ENCODE measurements around the gene FTO. TPM values are rescaled to one million over a fixed set of nuclear protein-coding genes. Genes with fewer than 3 reads are reported as not detected.

The FTO gene
- total RNA-seq, 4 donors from 2014 or later, result 29.0 to 64.1 (median 48.1) TPM

- no peaks in the 10 kb centered on the region for H3K27me3 ChIP-seq
- H3K4me1 ChIP-seq, result peaks cover 0 to 28% (median 0%) of the 10 kb centered on the region in 3 donors
- no peak for DNase-seq
- TF ChIP-seq CTCF (IDR thresholded peaks at IDR 0.05) (no peak), POLR2A (IDR thresholded peaks at IDR 0.05) (no peak)
- no peak overlapping the region for H3K27ac ChIP-seq
- WGBS, 2 donors, result 75 to 100% methylated on average over 2 of the region's 4 CpGs
- peaks cover 2 to 4% (median 3%) of the 10 kb centered on the region in 3 donors for H3K36me3 ChIP-seq
- no peak overlapping the region for H3K4me3 ChIP-seq
- H3K9me3 ChIP-seq, result no peaks in the 10 kb centered on the region
- intact Hi-C loops (cut with DNase I), result no loop called here
These were observed 101.8 kb downstream of the FTO start for GRCh38 chr16:53805752-53806151.

- TF ChIP-seq CTCF (IDR thresholded peaks at IDR 0.05), result no peak
- no peak for TF ChIP-seq POLR2A (IDR thresholded peaks at IDR 0.05)
- Histone ChIP-seq H3K36me3 (peaks cover 4 to 37% (median 5%) of the 10 kb centered on the region in 3 donors), H3K4me3 (no peak overlapping the region), H3K27me3 (no peaks in the 10 kb centered on the region), H3K27ac (no peak overlapping the region), H3K4me1 (peaks cover 0 to 19% (median 0%) of the 10 kb centered on the region in 3 donors), H3K9me3 (no peaks in the 10 kb centered on the region)
- no peak for DNase-seq
- intact Hi-C loops (cut with DNase I), result no loop called here
- 72 to 86% methylated on average over 8 of the region's 8 CpGs for WGBS, 2 donors
These were observed 105.4 kb downstream of the FTO start for GRCh38 chr16:53809088-53809932.

- peaks cover 0 to 28% (median 0%) of the 10 kb centered on the region in 3 donors for H3K4me1 ChIP-seq
- H3K27me3 ChIP-seq, result no peaks in the 10 kb centered on the region
- H3K36me3 ChIP-seq, result peaks cover 4 to 47% (median 5%) of the 10 kb centered on the region in 3 donors
- DNase-seq, result no peak
- H3K4me3 ChIP-seq, result no peak overlapping the region
- intact Hi-C loops (cut with DNase I), result no loop called here
- no peaks in the 10 kb centered on the region for H3K9me3 ChIP-seq
- TF ChIP-seq CTCF (IDR thresholded peaks at IDR 0.05) (no peak), POLR2A (IDR thresholded peaks at IDR 0.05) (no peak)
- H3K27ac ChIP-seq, result no peak overlapping the region
- WGBS, 2 donors, result 79 to 88% methylated on average over 2 of the region's 2 CpGs
These were observed 109.0 kb downstream of the FTO start for GRCh38 chr16:53812914-53813313.

GRCh38 chr16:53814801-53815200 is 110.8 kb downstream of the FTO start:
- TF ChIP-seq POLR2A (IDR thresholded peaks at IDR 0.05) (no peak), CTCF (IDR thresholded peaks at IDR 0.05) (no peak)
- Histone ChIP-seq H3K36me3 (peaks cover 4 to 47% (median 5%) of the 10 kb centered on the region in 3 donors), H3K9me3 (no peaks in the 10 kb centered on the region), H3K27me3 (no peaks in the 10 kb centered on the region), H3K27ac (no peak overlapping the region), H3K4me3 (no peak overlapping the region), H3K4me1 (peaks cover 0 to 28% (median 0%) of the 10 kb centered on the region in 3 donors)
- 60 to 72% methylated on average over 7 of the region's 7 CpGs for WGBS, 2 donors
- no peak for DNase-seq
- intact Hi-C loops (cut with DNase I), result no loop called here

GRCh38 chr16:53816211-53816836 is 112.4 kb downstream of the FTO start:
- H3K27me3 ChIP-seq, result no peaks in the 10 kb centered on the region
- TF ChIP-seq POLR2A (IDR thresholded peaks at IDR 0.05), result no peak
- no peaks in the 10 kb centered on the region for H3K9me3 ChIP-seq
- H3K36me3 ChIP-seq, result peaks cover 0 to 38% (median 0%) of the 10 kb centered on the region in 3 donors
- WGBS, 2 donors, result 65 to 81% methylated on average over 5 of the region's 5 CpGs
- no peak overlapping the region for H3K4me3 ChIP-seq
- H3K27ac ChIP-seq, result no peak overlapping the region
- no peak for DNase-seq
- H3K4me1 ChIP-seq, result peaks cover 0 to 28% (median 0%) of the 10 kb centered on the region in 3 donors
- intact Hi-C loops (cut with DNase I), result no loop called here

Data from esophagus squamous epithelium (tissue), 5 donors.